ENCODE results near the gene HACD3.

Gene HACD3, protein sequence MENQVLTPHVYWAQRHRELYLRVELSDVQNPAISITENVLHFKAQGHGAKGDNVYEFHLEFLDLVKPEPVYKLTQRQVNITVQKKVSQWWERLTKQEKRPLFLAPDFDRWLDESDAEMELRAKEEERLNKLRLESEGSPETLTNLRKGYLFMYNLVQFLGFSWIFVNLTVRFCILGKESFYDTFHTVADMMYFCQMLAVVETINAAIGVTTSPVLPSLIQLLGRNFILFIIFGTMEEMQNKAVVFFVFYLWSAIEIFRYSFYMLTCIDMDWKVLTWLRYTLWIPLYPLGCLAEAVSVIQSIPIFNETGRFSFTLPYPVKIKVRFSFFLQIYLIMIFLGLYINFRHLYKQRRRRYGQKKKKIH

DNA sequence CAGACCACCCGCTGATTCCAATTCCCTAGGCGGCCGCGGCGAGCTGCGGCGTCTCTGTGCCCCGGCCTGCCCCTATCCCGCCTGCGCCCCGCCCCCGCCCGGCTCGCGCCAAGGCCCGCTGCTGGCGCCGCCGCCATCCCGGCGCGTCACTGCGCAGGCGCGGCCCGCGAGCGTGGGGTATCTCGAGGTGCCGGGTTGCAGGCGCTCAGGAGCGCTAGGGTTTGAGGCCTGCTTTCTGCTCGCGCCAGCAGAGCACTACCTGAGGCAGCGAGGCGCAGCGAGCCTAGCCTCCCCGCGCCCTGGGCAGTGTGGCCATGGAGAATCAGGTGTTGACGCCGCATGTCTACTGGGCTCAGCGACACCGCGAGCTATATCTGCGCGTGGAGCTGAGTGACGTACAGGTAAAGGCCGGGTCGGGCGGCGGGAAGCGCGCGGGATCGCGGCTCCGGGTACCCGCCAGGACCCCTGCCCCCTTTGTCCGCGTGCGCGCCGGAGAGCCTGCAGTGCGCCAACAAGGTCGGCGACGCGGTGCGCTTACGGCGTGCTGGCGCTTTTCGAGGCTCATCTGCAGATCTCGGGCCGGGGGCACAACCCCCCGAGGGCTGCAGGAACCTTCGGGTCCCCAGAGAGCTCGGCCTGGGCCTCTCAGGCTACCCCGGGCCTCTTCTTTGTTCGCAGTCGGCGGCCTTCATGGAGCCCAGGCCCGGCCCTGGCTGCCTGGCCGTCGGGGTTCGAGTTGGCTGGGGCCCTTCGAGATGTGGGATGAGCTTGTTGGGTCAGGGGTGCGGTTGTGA lies at the start of gene HACD3:
Gene HACD3 (plus strand): TSS at position 146 of the 794 bp plus-strand sequence. CDS start 169 bp downstream, at position 315.
- DNase-seq (ENCODE audit: low read depth in 1 of 2, low spot score in 1 of 2) = peak; percentile 79 to 81

DNA sequence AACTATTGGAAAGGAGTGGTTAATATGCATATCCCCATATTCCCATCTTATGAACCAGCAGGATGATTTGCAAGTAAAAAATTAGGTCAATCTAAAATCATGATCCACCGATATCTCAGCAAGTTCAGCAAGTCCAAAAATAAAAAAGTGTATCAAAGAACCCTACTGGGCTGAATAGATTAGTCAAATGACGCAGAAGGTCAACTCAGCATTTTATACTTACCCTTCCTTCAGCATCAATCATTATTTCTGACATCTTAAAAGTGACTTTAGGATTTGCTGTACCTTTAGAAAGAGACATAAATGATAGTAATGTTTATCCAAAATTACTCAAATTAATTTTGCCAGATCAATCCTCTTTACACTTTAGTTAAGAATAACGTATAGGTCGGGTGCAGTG lies 45.4 kb upstream of the HACD3 start:
- no peak for DNase-seq (ENCODE audit: low read depth in 1 of 2, low spot score in 1 of 2)

DNA sequence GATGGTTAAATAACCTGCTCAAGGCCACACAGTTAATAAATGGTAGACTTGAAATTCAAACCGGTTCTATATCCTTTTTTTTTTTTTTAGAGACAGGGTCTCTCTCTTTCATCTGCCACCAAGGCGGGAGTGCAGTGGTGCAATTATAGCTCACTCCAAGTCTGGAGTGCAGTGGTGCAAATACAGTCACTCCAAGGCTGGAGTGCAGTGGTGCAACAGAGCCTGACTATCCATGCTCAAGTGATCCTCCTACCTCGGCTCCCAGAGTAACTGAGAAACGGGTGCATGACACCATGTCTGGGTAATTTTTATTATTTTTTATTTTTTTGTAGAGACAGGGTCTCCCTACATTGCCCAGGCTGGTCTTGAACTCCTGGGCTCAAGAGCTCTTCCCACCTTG lies 36.2 kb upstream of the HACD3 start:
- DNase-seq (ENCODE audit: low read depth in 1 of 2, low spot score in 1 of 2) = no peak

DNA sequence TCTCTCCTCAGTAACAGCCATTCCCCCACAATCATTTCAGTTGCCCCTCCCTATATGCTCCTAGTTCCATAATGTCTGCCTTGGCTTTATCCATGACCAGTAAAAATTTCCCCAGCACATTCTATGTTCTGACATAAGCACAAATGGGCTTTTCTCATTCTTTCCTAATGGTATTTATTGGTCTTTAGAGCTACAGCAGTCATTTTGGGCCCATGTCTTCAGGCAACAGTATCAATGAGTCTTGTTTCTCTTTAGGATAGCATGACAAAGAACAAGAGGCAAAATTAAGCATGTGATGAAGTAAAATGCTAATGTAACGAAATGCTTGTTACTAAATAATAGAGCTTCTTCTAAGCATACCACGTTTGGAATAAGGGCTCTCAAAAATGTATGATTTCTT lies 20.9 kb upstream of the HACD3 start:
- DNase-seq (ENCODE audit: low read depth in 1 of 2, low spot score in 1 of 2) = no peak

DNA sequence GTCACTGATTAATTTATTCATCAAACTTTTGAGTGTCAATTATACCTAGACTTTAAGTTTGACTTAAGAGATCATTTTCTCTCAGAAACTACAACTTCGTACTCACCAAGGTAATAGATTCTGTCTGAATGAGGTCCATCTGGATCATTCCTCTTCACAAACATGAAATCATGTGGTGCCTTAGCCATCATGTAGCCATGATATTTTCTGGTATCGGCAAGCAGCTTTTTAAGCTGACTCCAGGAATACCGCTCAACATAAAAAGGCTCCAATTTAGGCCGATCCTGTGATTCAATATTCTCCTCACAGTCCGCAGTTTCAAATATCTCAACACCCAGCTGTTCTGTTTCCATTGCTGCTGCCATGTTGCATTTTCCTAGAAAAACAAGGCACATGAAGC lies 18.1 kb upstream of the HACD3 start:
- no peak for DNase-seq (ENCODE audit: low read depth in 1 of 2, low spot score in 1 of 2)

DNA sequence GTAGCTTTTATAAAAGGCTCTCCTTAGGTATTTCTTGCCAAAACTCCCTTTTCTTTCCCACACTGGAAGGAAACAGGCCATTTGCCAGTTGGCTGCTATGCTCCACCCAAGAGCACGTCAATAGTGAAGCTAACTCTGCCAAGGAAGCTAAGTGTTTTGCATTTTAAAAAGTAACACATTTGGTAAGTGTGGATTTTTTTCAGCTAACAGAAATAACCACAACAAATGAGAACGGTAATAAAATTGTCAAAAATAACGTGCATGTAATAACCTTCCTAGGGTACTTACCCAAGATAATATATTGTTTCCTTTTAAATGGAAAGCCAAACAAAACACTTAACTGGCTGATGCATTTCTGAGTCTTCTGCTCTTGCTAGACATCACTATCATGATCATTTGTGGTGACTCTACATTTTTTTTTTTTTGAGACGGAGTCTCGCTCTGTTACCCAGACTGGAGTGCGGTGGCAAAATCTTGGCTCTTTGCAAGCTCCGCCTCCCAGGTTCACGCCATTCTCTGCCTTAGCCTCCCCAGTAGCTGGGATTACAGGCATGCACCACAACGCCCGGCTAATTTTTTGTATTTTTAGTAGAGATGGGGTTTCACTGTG lies 17.4 kb upstream of the HACD3 start:
- DNase-seq (ENCODE audit: low read depth in 1 of 2, low spot score in 1 of 2) = no peak

DNA sequence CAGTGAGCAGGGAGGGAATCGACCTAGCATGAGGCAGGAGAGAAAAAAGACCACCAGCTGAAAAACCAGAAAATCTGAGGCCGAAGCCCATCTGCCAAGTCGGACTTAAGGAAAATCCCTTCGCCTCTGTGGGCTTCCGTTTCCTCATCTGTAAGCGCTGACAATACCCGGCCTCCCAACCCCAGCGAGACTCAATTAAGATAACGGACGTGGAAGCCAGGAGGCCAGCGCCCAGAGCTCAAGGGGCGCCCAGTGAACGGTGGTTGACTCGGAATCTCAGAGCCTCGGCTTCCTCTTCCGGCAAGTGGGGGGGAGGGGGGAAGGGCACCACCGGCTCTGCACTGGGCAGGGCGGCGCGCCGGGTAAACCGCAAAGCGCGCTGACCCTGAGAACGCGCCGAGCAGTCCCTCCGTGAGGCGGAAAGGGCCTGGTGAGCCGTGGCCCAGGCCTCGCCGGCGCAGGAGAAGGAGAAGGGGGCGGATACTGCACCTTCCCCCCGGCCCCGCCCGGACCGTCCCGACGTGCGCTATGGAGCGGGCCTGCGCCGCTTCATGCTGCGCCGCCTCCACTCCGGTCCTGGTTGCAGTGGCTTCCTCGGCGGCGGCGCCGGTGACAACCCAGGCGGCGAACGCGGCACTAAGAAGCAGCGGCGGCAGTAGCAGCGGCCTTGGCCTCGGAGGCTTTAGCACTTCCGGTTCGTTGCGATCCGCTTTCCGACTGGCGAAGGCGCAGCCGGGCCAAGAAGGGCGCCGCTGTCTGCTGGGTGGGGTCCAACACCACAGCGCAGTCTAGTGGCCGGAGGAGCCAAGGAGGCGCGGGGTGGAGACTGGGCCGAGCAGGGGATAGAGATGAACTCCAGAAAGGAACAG lies 13.0 kb upstream of the HACD3 start, which contains the start of gene DPP8:
Gene DPP8 (minus strand): TSS at position 693 of the 869 bp plus-strand sequence. CDS start 5,136 bp downstream, outside the sequence.
- DNase-seq (ENCODE audit: low read depth in 1 of 2, low spot score in 1 of 2) = peak; percentile 89 to 92

DNA sequence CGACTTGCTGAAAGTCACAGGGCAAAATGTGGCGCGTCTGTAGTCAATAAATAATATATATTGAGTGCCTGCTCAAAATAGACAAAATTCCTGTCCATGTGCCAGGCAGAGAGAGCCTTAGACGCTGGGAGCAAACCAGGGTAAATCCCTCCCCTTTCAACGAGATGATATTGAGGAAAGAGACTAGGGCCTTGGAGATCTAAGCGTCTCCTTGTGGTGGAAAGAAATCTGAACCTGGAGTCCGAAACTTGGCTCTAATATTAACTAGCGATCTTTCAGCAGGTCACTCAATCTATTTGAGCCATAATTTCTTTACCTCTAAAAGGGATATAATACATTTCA lies 12.4 kb upstream of the HACD3 start:
- DNase-seq (ENCODE audit: low read depth in 1 of 2, low spot score in 1 of 2) = no peak

DNA sequence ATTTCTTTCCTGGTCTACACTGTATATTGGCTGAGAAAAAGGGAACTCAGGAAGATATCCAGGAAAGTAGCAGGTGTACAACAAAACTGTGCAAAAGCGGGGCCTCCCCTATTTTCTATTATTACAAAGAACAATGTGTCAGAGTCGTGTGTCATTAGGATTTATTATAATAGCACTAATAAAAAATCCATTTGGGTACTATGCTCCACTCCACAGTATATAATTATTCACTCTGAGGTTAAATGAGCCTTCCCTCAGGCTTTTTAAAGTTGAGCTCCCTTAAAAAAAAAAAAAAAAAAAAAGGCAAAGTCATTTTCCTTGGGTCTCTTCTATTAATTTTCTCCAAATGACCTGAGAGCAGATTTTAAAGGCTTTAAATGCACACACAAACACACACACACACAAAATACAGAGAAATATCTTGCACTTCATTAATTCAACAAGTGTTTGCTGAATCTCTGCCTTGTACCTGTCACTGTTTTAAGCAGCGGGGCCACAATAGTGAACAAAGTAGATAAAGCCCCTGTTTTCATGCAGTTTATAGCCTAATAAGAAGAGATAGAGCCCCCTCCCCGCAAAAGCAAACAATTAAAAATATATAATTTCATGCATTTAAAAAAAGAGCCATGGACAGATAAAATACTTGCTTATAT lies 11.5 kb upstream of the HACD3 start:
- no peak for DNase-seq (ENCODE audit: low read depth in 1 of 2, low spot score in 1 of 2)

DNA sequence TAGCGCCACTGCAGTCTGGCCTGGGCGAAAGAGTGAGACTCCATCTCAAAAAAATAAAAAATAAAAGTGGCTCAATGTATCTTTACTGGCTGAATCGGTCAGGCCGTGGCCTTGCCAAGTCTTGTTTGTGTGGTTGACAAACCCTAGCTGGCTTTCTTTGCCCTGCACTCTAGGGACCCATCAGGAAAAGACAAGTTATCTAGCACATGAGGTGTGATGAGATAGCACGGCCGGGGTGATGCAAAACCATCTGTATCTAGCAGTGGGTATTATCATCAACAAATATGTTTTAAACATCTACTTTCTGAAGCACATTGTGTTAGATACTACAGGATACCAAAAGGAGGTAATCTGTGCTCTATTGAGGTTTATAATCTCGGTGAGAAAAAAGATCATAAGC lies 8.9 kb upstream of the HACD3 start:
- no peak for DNase-seq (ENCODE audit: low read depth in 1 of 2, low spot score in 1 of 2)

DNA sequence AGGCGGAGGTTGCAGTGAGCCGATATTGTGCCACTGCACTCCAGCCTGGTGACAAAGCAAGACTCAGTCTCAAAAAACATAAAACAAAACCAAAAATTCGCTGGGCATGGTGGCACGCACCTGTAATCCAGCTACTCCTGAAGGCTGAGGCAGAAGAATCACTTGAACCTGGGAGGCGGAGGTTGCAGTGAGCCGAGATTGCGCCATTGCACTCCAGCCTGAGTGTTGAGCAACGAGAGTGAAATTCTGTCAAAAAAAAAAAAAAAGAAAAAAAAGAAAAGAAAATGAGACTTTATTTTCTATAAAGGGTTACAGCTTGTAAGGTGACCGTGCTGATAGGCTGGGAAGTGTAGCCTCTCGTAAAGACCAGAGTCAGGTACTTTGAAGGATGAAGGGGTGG lies 6.0 kb upstream of the HACD3 start:
- DNase-seq (ENCODE audit: low read depth in 1 of 2, low spot score in 1 of 2) = no peak

DNA sequence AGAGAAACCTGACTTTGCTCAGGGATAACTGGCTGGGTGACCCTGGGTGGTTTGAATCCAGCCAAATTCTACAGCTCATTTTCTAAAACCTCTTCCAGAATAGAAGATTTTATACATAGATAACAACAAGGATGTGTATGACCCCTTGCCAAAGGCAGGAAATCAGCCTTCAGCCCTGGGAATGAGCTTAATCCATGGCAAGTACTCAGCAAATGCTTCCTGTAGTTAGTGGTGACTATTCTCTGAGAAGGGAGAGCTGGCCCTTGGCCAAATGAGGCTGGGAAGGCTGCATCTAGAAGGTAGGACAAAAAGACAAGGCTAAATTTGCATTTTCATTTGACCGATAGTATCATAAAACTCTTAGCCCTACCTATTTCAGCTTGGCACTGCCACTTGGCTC lies 4.6 kb upstream of the HACD3 start:
- DNase-seq (ENCODE audit: low read depth in 1 of 2, low spot score in 1 of 2) = no peak

DNA sequence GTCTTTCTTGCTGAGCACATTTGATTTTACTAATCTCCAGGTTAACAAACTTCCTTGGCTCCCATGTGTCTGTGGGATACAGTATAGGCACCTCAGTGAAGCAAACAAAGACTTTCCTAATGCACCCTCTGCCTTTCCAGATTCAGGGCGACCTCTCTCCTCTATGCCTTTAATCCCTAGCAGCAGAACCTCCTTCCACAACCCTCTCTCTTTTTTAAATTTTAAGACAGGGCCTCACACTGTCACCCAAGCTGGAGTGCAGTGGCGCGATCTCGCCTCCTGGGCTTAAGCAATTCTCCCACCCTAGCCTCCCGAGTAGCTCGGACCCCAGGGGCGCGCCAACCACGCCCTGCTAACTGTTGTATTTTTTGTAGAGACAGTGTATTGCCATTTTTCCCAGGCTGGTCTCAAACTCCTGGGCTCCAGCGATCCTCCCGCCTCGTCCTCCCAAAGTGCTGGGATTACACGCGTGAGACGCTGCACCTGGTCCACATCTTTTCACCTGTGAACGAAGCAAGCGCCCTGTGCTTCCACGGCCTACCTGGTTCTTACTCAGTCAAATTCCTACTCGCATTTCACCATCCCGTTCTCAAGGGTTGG lies 1.7 kb upstream of the HACD3 start:
- DNase-seq (ENCODE audit: low read depth in 1 of 2, low spot score in 1 of 2) = no peak

DNA sequence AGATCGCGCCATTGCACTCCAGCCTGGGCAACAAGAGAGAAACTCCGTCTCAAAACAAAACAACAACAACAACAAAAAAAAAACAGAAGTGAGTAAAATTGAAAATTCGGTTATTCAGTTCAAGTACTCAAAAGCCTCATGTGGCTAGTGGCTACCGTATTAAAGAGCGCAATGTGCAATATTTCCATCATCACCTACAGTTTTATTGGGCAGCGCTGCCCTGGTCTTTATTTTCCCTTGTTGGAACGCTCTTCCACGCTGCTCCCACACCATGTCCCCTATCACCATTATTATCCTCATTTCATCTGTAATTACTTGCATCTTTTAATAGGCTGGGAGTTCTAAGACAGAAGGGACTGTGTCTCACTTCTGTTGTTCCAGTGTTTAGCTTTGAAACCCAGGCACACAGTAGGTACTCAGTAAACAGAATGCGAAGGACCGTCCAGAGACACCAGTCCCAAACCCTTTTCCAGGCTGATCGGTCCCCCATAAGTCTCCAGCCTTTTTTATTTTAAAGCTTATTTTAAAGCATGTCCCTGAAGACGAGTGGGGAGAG lies 423 bp upstream of the HACD3 start:
- DNase-seq (ENCODE audit: low read depth in 1 of 2, low spot score in 1 of 2) = no peak

DNA sequence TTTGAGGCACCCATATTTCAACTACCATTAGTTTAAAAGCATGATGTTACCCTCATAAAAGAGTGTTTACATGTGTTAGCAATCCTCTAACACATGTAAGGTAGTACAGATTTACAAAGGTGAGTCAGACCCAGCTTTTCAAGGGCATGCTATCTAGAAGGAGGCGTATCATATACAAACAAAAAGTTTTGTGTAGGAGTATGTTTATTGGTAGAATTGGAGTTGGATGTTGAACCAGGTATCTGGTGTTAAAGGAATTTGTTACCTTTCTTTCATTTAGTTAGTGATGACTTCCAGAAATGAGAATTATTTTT lies 2.4 kb downstream of the HACD3 start:
- DNase-seq (ENCODE audit: low read depth in 1 of 2, low spot score in 1 of 2) = no peak

DNA sequence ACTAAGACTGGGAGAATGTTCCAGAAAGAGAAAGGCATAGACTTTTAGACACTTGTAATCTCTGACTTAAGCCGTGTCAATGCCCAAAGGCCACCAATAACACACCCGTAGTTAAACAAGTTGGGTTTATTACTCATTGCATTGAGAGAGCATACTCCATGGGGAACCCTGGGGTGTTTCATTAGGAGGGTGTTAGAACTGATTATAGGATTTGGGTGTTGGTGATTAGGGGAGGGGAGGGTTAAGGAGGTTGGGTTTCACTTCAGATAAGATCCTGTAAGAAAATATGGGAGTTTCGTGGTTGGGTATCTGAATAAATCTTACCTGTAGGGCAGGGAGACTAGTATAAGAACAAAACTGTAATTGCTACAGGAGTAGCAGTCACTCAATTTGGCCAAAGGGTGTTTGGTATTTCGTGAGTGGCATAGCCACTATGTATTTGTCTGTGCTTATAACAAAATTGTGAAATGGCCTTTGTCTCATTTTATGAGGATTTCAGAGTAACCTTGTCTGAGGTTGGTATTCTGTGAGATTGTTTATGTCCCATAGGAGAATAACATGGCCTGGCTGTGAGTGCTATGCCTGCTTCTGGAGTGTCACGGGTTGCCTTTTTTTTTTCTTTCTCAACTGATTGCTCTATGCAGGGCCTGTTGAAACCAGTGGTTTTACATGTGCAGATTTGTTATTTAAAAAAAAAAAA lies 2.9 kb downstream of the HACD3 start:
- no peak for DNase-seq (ENCODE audit: low read depth in 1 of 2, low spot score in 1 of 2)

DNA sequence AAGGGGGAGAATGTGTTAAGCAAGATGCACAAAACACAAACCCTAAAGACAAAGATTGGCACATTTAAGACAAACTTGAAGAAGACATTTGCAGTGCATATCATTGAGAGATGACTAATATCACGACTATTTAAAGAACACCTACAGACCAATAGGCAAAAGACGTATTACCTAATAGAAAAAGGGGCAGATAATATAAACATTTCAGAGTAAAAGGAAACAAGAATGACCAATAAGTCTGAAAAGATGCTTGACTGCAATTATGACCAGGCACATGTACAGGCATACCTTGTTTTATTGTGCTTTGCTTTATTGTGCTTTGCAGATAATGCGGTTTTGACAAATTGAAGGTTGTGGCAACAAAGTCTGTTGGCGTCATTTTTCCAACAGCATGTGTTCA lies 4.9 kb downstream of the HACD3 start:
- no peak for DNase-seq (ENCODE audit: low read depth in 1 of 2, low spot score in 1 of 2)

DNA sequence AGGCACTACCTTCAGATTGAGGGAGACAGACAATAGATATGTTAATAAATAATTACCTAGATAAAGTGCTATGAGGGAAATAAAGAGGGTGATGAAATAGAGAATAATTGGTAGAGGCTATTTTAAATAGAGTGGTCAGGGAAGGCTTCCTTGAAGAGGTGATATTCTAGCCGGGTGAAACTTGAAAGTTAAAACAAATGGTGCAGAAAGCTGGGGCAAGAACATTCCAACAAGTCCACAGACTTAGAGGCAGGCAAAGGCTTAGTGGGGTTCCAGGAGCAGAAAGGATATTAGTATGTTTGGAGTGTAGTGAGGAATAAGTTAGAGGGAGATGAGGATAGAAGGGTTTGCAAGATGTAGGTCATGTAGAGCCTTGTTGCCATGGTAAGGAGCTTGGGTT lies 10.1 kb downstream of the HACD3 start:
- DNase-seq (ENCODE audit: low read depth in 1 of 2, low spot score in 1 of 2) = no peak

DNA sequence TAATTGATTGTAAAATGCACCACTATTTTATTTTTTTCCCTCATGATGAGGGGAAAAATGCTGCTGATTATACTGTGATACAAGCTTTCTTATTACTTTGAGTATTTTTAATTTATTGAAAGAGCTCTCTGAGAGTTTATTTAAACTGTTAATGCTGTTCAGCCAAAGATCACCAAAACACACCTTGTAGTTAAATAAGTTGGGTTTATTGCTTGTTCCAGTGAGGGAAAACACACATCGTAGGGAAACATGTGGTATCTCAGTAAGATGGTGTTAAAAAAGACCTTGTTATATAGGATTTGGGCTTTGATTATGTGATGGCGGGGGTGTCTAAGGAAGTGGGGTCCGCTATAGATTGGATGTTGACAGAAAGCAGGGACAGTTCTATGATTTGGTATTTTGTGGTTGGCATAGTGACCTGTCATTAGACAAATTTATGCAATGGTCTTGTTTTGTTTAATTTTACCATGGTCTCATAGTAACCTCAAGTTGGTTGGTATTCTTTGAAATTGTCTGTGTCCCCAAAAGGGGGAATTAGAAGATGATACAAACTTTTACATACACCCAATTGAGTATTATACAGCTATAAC lies 11.1 kb downstream of the HACD3 start:
- no peak for DNase-seq (ENCODE audit: low read depth in 1 of 2, low spot score in 1 of 2)
